B cell (primary cell): ENCODE results near the gene PSAP. TPM values are rescaled to one million over a fixed set of nuclear protein-coding genes. Genes with fewer than 3 reads are reported as not detected.

ENCODE experiments used
- ATAC-seq: fragments of 200-7000 bp; cut with Tn5 transposase; one replicate; pipeline ENCODE4 v1.10.0; 2021; ENCODE audit warnings: low read depth, mild to moderate bottlenecking, moderate number of reproducible peaks, moderate library complexity
- CTCF ChIA-PET: fragments of 350-600 bp; sonication (Branson Sonifier 250); formaldehyde crosslinking; loops from one replicate; lab custom pipeline; 2021; ENCODE audit warnings: antibody characterized with exemption, inconsistent platforms; lab: Charles Lee
- POLR2A ChIA-PET: fragments of 350-600 bp; sonication (Branson Sonifier 250); formaldehyde crosslinking; loops from one replicate; lab custom pipeline; 2021; ENCODE audit warnings: antibody characterized with exemption; lab: Charles Lee
- DNase-seq: peaks from one replicate; pipeline ENCODE4 v3.0.0; 2013
- H2AFZ ChIP-seq: 2 replicates; pipeline ENCODE4 v1.6.1; 2012; ENCODE audit warnings: mild to moderate bottlenecking, low read depth, low read length; ENCODE audit not compliant: insufficient read depth, poor library complexity, severe bottlenecking
- H3K27ac ChIP-seq, 2 donors: 1 replicate in 1 of 2; 2 replicates in 1 of 2; pipeline ENCODE4 v1.5.1; 2012 to 2013; ENCODE audit warnings: low read length in 2 of 2, mild to moderate bottlenecking in 2 of 2, moderate library complexity in 1 of 2
- H3K27me3 ChIP-seq, 4 experiments: fragments of 200-600 bp in 1 of 4; sonication (generic) in 1 of 4; replicated peaks in 1 of 4; 1 replicate in 2 of 4; 2 replicates in 2 of 4; pipeline versions ENCODE4 v1.6.1 to v1.7.0; 2013 to 2016; ENCODE audit warnings: low read length in 3 of 4, mild to moderate bottlenecking in 2 of 4, mixed read lengths in 1 of 4, moderate library complexity in 1 of 4; ENCODE audit not compliant: insufficient read depth in 4 of 4, control insufficient read depth in 3 of 4; ENCODE audit errors: control extremely low read depth in 1 of 4
- H3K36me3 ChIP-seq, 2 experiments: replicated peaks in 1 of 2; 1 replicate in 1 of 2; 2 replicates in 1 of 2; pipeline versions ENCODE4 v1.6.1 to v1.7.1; 2013; ENCODE audit warnings: low read length in 1 of 2; ENCODE audit not compliant: insufficient read depth in 2 of 2, control insufficient read depth in 1 of 2; ENCODE audit errors: control extremely low read depth in 1 of 2, extremely low read depth in 1 of 2
- H3K4me1 ChIP-seq, 2 donors: fragments of 200-600 bp in 1 of 2; sonication (generic) in 1 of 2; 1 replicate in 1 of 2; 2 replicates in 1 of 2; pipeline versions ENCODE4 v1.5.1 to v1.6.1; 2013 to 2017; ENCODE audit warnings: low read length in 2 of 2; ENCODE audit not compliant: control insufficient read depth in 2 of 2, insufficient read depth in 2 of 2
- H3K4me2 ChIP-seq: replicated peaks from 2 replicates; pipeline ENCODE3; 2012; ENCODE audit warnings: mild to moderate bottlenecking, low read depth, low read length; ENCODE audit not compliant: poor library complexity, severe bottlenecking
- H3K4me3 ChIP-seq, 5 experiments: fragments of 200-600 bp in 1 of 5; sonication (generic) in 1 of 5; 1 replicate in 3 of 5; 2 replicates in 2 of 5; pipeline versions ENCODE4 v1.5.1 to v1.7.0; 2011 to 2016; ENCODE audit warnings: low read length in 4 of 5, mild to moderate bottlenecking in 4 of 5, low read depth in 2 of 5, control low read depth in 1 of 5, moderate library complexity in 1 of 5; ENCODE audit not compliant: insufficient read depth in 1 of 5; ENCODE audit errors: control extremely low read depth in 1 of 5, extremely low read depth in 1 of 5
- H3K79me2 ChIP-seq: fragments of 200-600 bp; sonication (generic); one replicate; pipeline ENCODE4 v1.6.0; 2016; ENCODE audit warnings: low read length; ENCODE audit not compliant: control insufficient read depth, insufficient read depth
- H3K9ac ChIP-seq: fragments of 200-600 bp; sonication (generic); 2 replicates; pipeline ENCODE4 v1.6.1; 2017; ENCODE audit warnings: mild to moderate bottlenecking, low read length, moderate library complexity
- H3K9me3 ChIP-seq, 3 donors: one replicate each; pipeline versions ENCODE4 v1.6.1 to v1.7.1; 2013; ENCODE audit warnings: low read length in 2 of 3; ENCODE audit not compliant: control insufficient read depth in 2 of 3, insufficient read depth in 1 of 3; ENCODE audit errors: control extremely low read depth in 1 of 3
- H4K20me1 ChIP-seq: 2 replicates; pipeline ENCODE4 v1.6.0; 2012; ENCODE audit warnings: mild to moderate bottlenecking, low read length; ENCODE audit not compliant: insufficient read depth, control insufficient read depth, poor library complexity, severe bottlenecking
- H3K27ac Mint-ChIP-seq: one replicate; pipeline ENCODE4 v1.8.0; 2021; ENCODE audit warnings: mixed read lengths
- H3K27me3 Mint-ChIP-seq: one replicate; pipeline ENCODE4 v1.8.0; 2021; ENCODE audit warnings: mixed read lengths
- H3K4me1 Mint-ChIP-seq: one replicate; pipeline ENCODE4 v1.8.0; 2021; ENCODE audit warnings: mixed read lengths
- H3K4me3 Mint-ChIP-seq: one replicate; pipeline ENCODE4 v1.8.0; 2021; ENCODE audit warnings: mixed read lengths
- H3K9me3 Mint-ChIP-seq: one replicate; pipeline ENCODE4 v1.8.0; 2022; ENCODE audit warnings: mixed read lengths; ENCODE audit not compliant: insufficient read depth
- CTCF ChIP-seq: fragments of 200-600 bp; IDR thresholded peaks from one replicate; pipeline ENCODE4 v1.8.0; 2022; ENCODE audit warnings: antibody characterized with exemption, mild to moderate bottlenecking
- EZH2 ChIP-seq: IDR thresholded peaks from 2 replicates; pipeline ENCODE4 v1.6.1; 2012; ENCODE audit warnings: borderline replicate concordance, low read depth, mild to moderate bottlenecking, moderate library complexity, low read length; ENCODE audit not compliant: insufficient read depth, poor library complexity, severe bottlenecking
- WGBS: methylation state at CpG from one replicate; pipeline ENCODE4 v1.1.5; 2013; ENCODE audit warnings: missing lambda C conversion rate; ENCODE audit not compliant: insufficient coverage; 5-methylcytosine and 5-hydroxymethylcytosine counted together
- intact Hi-C: fragments of 100-400 bp; cut with micrococcal nuclease; formaldehyde crosslinking; loops from one replicate; pipeline ENCODE4 v1.10.0; 2022
- polyA plus RNA-seq: library from polyadenylated mRNA; depleted of rRNA; stranded (reverse); fragments of >200 nt; gene quantifications from 2 replicates; pipeline ENCODE4 v1.2.3, GENCODE V29; 2012
- total RNA-seq, 2 donors: library from RNA; stranded (reverse); fragments of 120-200 nt in 1 of 2; gene quantifications; 1 replicate in 1 of 2; 2 replicates in 1 of 2; pipeline versions ENCODE4 v1.2.3 to v1.2.4, GENCODE V29; 2013 to 2022

PSAP gene
- total and polyA plus RNA-seq, 2 donors (not counting 1 experiment from before 2014, with no cell fraction given): 206 to 509 TPM

GRCh38 chr10:71849461-71849908 is 1.6 kb downstream of the PSAP start:
- peak overlapping the region; percentile 99 for H3K4me3 Mint-ChIP-seq
- Histone ChIP-seq H4K20me1 (peaks cover 42% of the 10 kb centered on the region), H3K79me2 (peaks cover 66% of the 10 kb centered on the region), H3K27me3 (no peaks in the 10 kb centered on the region), H3K9me3 (peaks cover 0 to 3% (median 0%) of the 10 kb centered on the region in 3 donors), H3K27ac (no peak overlapping the region), H3K4me2 (peak overlapping the region; percentile 84), H3K9ac (no peak overlapping the region), H3K4me3 (peak overlapping the region in 1 of 5 experiments; percentile 95), H2AFZ (no peak overlapping the region), H3K36me3 (peaks cover 4 to 6% of the 10 kb centered on the region in 2 experiments), H3K4me1 (peaks cover 35 to 57% of the 10 kb centered on the region in 2 donors)
- intact Hi-C loops: no loop called here
- no peak overlapping the region for H3K27ac Mint-ChIP-seq
- POLR2A ChIA-PET: interaction anchor here (0.6 to 1.5 kb wide), 3 partner anchors 16 to 494 kb away, joined by 3 to 4 read pairs (median 4); no protein-coding TSS in a partner anchor
- DNase-seq: no peak
- peaks cover 2% of the 10 kb centered on the region for H3K9me3 Mint-ChIP-seq
- 98% methylated on average over 11 of the region's 17 CpGs for WGBS
- TF ChIP-seq EZH2 (no peak), CTCF (no peak)
- CTCF ChIA-PET: interaction anchor here (1.0 to 4.5 kb wide), 7 partner anchors 10 to 47 kb away, joined by 3 to 32 read pairs (median 3); no protein-coding TSS in a partner anchor
- ATAC-seq: no peak
- no peaks in the 10 kb centered on the region for H3K27me3 Mint-ChIP-seq
- H3K4me1 Mint-ChIP-seq: peaks cover 69% of the 10 kb centered on the region
